Type B pancreatic cell (in vitro differentiated cells): ENCODE data around the gene ANKS1B. TPM values are rescaled to one million over a fixed set of nuclear protein-coding genes. Genes with fewer than 3 reads are reported as not detected.

Experiments
- DNase-seq: peaks from one replicate; pipeline ENCODE4 v3.0.0; 2021; ENCODE audit warnings: mixed read lengths; ENCODE audit not compliant: unreplicated experiment; ENCODE audit errors: extremely low spot score
- H3K27ac Mint-ChIP-seq: 2 replicates; pipeline ENCODE4 v1.8.0; 2021; ENCODE audit warnings: mild to moderate bottlenecking, mixed read lengths
- H3K27me3 Mint-ChIP-seq: 2 replicates; pipeline ENCODE4 v1.8.0; 2021; ENCODE audit warnings: mixed read lengths
- H3K36me3 Mint-ChIP-seq: 2 replicates; pipeline ENCODE4 v1.8.0; 2021; ENCODE audit warnings: mixed read lengths
- H3K4me1 Mint-ChIP-seq: one replicate; pipeline ENCODE4 v1.8.0; 2021; ENCODE audit warnings: mixed read lengths; ENCODE audit not compliant: unreplicated experiment
- H3K4me3 Mint-ChIP-seq: 2 replicates; pipeline ENCODE4 v1.8.0; 2021; ENCODE audit warnings: mild to moderate bottlenecking, mixed read lengths
- H3K9me3 Mint-ChIP-seq: 2 replicates; pipeline ENCODE4 v1.8.0; 2021; ENCODE audit warnings: mixed read lengths
- CTCF ChIP-seq: fragments of 200-600 bp; sonication (generic); conservative IDR thresholded peaks from 2 replicates; pipeline ENCODE4 v1.5.0; 2021; ENCODE audit warnings: antibody characterized with exemption, mild to moderate bottlenecking
- total RNA-seq: library from RNA; stranded (reverse); gene quantifications from 2 replicates; pipeline ENCODE4 v1.2.1, GENCODE V29; 2021; ENCODE audit warnings: low replicate concordance

The ANKS1B gene
- total RNA-seq, 1 donor from 2014 or later: 4.7 TPM

GRCh38 chr12:98814254-98814653, 1170.5 kb downstream of the ANKS1B start:
- H3K27ac Mint-ChIP-seq: no peak overlapping the region

GRCh38 chr12:98812225-98812624, 1172.5 kb downstream of the ANKS1B start:
- H3K9me3 Mint-ChIP-seq: no peaks in the 10 kb centered on the region
- no peak for TF ChIP-seq CTCF
- no peak overlapping the region for H3K27ac Mint-ChIP-seq
- H3K36me3 Mint-ChIP-seq: no peaks in the 10 kb centered on the region
- H3K4me3 Mint-ChIP-seq: no peak overlapping the region
- DNase-seq: no peak
- peaks cover 5% of the 10 kb centered on the region for H3K27me3 Mint-ChIP-seq
- peaks cover 23% of the 10 kb centered on the region for H3K4me1 Mint-ChIP-seq

More at GRCh38 chr12:98814254-98814653, 1170.5 kb downstream of the ANKS1B start:
- Mint-ChIP-seq H3K9me3 (no peaks in the 10 kb centered on the region), H3K4me1 (peaks cover 38% of the 10 kb centered on the region), H3K27me3 (peaks cover under 1% of the 10 kb centered on the region), H3K4me3 (no peak overlapping the region), H3K36me3 (no peaks in the 10 kb centered on the region)
- DNase-seq: no peak
- TF ChIP-seq CTCF: no peak

GRCh38 chr12:98808243-98808875, 1176.4 kb downstream of the ANKS1B start:
- no peaks in the 10 kb centered on the region for H3K9me3 Mint-ChIP-seq
- no peak overlapping the region for H3K4me3 Mint-ChIP-seq
- no peaks in the 10 kb centered on the region for H3K4me1 Mint-ChIP-seq
- no peaks in the 10 kb centered on the region for H3K36me3 Mint-ChIP-seq
- H3K27ac Mint-ChIP-seq: no peak overlapping the region
- no peak for DNase-seq
- no peak for TF ChIP-seq CTCF
- H3K27me3 Mint-ChIP-seq: peaks cover 5% of the 10 kb centered on the region

GRCh38 chr12:98807187-98807586, 1177.5 kb downstream of the ANKS1B start:
- Mint-ChIP-seq H3K27ac (no peak overlapping the region), H3K4me1 (no peaks in the 10 kb centered on the region), H3K27me3 (peaks cover 5% of the 10 kb centered on the region), H3K9me3 (no peaks in the 10 kb centered on the region), H3K4me3 (no peak overlapping the region), H3K36me3 (no peaks in the 10 kb centered on the region)
- TF ChIP-seq CTCF: no peak
- DNase-seq: no peak

- no peak overlapping the region for H3K27ac Mint-ChIP-seq
- DNase-seq: no peak
- TF ChIP-seq CTCF: no peak
- no peaks in the 10 kb centered on the region for H3K4me1 Mint-ChIP-seq
- H3K9me3 Mint-ChIP-seq: no peaks in the 10 kb centered on the region
- no peak overlapping the region for H3K4me3 Mint-ChIP-seq
- no peaks in the 10 kb centered on the region for H3K36me3 Mint-ChIP-seq
- H3K27me3 Mint-ChIP-seq: no peaks in the 10 kb centered on the region
Measured at GRCh38 chr12:98803468-98804209, 1181.1 kb downstream of the ANKS1B start.
